ENCODE measurements around the gene TMEM185A.
"Not testable (repeated sequence)": the region's sequence is repeated elsewhere in the genome, so short reads cannot be mapped to it uniquely, and the experiment has no call there.

TMEM185A gene

DNA sequence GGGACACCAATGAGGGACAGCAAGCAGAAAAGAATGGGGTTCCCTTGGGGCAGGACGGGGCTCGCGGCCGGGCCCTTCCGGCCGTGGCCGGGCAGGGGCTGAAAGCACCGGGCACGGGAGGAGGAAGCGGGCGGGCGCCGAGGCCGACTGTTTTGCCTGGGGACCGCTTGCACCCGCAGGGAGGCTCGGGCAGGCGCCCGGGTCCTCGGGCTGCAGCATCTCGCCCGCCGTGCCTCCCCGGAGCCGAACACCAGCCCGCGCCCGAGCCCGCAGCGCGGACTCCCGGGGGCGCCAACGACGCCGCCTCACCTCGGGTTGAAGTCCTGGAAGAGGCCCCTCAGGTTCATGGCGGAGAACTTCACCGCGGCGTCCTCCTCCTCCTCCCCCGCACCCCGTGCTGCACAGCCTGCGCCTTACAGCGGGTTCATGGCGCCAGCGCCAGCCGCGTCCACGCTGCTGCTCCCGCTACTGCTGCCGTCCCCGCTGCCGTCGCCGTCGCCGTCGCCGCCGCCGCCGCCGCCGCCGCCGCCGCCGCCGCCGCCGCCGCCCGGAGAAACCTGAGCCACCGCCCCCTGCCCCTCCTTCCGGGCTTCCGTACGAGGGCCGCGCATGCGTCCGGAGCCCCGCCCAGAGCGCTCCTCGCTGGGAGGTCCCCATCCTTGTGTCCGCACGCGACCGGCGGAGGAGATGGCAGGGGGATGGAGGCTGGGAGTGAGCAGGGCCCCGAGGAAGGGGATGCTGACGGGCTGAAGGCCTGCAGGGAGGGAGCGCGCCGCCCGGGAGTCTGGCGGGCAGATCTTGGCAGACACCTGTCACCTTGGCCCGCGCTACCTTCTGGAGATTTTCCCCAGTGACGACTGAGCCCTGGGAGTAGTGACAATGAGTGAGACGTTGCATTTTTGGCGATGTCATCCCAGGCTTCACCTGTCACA, at the start of gene TMEM185A:
Gene TMEM185A (minus strand): TSS at position 559 of the 932 bp plus-strand sequence. CDS start 212 bp downstream, at position 347.
- DNase-seq = peak; percentile 47

DNA sequence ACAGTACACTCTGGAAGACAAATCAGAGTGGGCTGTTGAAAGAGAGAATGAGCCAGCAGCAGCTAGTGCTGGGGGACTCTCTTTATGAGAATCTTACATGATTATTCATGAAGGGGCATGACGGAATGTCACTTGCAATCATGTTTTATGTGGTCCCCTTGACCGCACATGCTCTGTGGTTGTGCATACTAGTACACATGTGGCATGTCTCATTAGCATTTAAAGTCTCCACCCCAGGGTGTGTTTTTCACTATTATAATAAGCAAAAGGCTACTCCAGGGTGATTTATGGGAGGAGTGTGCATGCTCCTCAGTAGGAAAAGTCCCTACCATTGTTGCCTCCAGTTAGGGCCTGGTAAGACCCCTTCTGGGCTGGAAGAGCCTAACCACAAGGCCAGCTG, 49.6 kb upstream of the TMEM185A start:
- DNase-seq = no peak

DNA sequence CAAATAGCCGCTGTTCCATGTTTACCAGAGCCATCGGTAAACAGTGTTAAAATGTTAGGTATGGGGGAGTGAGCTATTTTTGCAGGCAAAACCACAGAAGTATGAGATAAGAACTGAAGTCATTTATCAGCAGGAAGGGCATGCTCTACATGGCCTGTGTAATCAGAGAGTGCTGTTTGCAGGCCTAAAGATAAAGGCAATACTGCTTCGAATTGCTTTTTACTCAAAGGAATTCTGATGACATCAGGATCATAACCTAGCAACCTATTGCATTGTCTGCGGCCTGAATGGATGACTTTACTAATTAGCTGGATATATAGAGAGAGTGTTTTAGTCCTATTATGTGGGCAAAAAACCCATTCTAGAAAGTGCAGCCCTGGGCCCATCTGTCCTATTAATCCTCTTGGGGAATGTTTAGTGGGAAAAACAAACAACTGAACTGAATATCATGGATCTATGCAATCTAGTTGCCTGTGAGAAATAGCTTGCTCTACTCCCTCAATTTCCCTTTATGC, 47.6 kb upstream of the TMEM185A start:
- not testable (repeated sequence) for DNase-seq

DNA sequence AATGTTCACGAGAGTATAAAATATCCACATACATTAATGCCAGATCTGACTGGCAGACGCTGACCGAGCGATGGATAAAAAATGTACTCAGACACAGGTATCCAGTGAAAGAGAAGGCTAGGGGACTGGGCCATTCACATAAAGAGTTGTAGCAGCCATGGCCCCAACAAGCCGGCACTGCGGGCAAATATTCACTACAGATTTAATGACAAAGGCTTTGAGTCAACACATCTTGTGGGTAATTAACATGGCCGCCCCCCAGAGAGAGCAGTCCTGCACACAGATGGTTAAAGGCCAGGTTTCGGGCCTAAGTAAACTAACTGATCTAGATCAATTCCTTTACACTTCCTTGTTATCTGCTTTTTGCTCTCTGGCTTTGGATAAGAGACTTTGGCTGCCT, 44.0 kb upstream of the TMEM185A start:
- not testable (repeated sequence) for DNase-seq

DNA sequence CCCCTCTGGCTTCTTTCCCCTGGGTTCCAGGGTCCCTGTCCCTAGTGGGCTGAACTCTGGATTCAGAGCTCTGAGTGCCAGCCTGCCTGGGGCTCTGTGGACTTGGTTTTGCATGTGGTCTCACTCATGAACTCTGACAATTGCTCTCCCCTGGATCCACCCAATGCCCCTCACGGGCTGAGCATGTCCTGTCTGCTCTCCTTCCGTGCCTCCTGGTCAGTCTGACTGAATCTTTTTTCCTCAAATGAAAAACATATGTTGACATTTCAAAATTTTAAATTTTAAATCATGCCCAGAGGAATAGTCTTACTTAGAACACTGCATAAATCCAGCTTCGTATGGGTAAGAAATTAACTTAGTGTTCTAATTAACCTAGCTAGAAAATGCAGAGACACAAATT, 43.5 kb upstream of the TMEM185A start:
- not testable (repeated sequence) for DNase-seq

DNA sequence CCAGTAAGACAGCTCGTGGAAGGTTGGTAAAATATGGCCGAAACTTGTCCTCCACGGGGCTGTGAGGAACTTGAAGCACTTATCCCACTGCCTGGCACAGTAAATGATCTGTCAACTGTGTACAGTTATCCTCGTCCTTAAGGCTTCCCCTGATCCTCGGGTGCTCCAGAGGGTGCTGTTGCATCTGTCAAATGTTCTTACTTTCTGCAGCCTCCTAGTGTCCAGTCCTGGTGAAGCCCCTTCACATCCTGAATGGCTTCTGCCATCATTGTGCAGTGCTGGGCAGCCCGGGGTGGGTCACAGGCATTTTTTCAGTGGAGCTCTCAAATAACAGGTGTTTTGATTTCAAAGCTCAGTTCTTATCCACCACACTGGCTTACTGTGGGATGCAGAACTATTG, 29.0 kb upstream of the TMEM185A start:
- not testable (repeated sequence) for DNase-seq

DNA sequence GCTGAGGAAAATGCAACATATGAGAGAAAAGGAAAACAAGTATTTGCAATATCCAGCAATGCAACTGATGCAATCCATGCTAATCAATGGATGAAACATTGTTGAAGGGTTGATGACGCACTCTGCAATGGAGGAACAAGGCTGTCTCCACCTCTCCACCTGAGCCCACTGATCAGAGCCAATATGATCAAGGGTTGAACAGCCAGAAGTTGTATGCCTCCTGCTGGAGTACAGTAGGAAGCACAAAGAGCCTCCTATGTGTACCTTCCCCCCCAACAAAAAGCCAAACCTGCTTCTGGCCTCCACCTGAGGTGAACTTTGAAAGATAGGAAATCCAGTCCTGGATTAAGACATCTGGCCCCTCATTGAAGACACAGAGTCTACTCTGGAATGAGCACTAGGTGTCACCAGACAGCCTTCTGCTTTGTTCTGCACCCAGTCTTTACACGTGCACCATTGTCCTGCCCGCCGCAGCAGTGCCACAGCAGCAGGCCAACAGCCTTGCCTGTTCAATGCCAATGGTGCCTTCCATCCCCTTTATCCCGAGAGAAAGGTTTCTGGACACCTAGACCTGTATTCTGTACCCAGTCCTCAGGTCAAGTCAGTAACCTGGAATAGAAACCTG, 24.8 kb upstream of the TMEM185A start:
- not testable (repeated sequence) for DNase-seq

DNA sequence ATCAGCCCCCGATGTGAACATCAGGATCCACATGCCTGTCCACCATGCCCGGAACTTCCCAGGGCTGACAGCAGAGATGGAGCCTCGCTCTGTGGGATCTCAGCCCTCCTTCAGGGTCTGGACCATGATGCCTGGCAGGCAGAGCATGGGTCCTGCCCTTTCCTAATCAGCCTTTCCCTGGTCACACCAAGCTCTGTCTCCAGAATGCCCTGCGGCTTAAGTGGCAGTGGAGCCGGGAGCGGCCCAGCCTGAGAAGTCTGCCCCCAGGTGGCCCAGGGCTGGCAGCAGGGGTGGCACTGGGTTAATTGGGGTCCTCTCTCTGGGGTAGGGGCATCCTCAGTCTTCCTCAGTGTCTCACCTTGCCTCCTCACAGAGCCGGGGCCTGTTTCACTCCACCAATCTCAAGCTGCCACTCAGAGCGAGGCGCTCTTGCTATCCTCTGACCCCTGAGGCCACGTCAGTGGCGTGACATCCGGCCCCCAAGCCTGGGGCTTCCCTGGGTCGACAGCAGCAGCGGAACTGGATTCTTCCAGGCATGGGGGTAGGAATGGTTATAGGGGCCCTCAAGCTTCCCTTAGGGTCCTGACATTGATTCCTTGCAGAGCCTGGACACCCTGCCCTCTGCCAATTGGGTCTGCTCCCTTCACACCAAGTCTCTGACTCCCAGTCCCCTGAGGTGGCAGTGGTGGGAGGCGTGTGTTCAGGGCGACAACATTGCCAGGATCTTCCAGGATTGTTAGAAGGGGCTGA, 20.8 kb upstream of the TMEM185A start:
- no peak for DNase-seq

DNA sequence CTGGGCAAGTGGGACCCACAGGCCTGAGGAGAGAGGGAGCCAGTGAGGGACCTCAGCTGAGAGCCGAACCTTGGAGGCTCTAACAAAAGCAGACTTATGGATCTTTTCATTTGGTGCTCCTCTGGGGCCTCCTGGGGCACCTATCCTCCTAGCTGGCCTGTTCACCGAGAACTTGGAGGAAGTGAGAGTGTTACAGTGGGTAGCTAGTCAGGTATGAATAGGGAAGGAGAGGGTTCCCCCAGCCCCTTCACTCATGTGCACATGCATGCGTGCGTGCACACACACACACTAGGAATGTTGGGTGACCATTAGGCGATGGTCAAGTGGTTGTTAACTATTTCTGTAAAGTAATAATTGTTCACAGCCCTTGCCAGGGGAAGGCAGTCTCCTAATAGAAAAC, 18.6 kb upstream of the TMEM185A start:
- DNase-seq = no peak

DNA sequence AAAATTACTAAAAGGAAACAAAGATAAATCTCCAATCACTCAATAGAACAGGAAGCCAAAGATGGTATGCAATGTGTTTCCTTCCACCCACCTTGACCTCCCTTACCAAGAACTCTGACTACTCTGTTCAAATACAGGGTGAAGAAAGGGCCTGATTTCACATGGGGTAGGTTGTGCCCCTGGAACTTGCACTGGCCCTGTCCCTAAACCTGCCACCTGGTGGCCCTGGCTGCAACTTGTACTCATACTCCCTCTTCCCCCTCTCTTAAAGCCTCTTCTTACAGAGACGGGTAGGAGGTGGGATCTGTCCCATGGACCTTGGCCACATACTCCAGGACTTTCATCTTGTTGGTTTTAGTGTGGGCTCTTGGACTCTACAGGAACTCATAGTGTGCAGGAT, 17.3 kb upstream of the TMEM185A start:
- DNase-seq = no peak

DNA sequence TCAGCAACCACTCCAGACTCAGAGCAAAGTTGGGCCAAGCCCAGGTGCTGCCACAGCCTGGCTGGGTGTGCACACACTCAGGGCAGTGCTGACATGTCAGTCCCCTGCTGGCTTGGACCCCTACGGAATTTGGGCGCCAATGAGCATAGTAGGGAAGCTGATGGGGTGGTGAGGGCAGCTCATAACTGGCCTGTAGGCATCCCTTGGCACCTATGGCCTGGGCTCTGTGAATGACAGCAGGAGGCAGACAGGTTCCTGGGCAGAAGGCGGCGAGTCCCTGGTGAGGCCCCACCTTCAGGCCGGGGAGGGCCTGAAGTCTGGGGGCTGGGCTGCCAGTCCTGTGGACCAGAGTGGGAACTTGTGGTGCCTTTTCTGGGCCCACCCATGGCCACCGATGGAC, 15.9 kb upstream of the TMEM185A start:
- DNase-seq = no peak

DNA sequence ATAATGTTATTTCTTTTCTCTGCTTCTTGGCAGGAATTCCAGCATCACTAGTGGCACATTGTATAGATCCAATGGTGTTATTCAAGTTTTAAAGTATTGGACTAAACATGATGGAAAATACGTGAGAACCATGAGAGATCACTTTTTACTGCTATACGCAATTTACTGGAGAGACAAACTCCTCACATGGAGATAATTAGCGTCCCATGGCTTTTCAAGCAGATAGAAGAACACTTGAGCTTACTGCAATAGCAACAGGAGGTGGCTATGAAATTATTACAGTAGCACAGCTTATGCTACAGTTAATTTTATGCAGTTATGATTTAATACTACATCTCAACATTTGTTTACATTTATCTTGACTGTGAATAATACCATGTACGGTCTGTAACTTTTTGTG, 11.9 kb upstream of the TMEM185A start:
- DNase-seq = no peak

DNA sequence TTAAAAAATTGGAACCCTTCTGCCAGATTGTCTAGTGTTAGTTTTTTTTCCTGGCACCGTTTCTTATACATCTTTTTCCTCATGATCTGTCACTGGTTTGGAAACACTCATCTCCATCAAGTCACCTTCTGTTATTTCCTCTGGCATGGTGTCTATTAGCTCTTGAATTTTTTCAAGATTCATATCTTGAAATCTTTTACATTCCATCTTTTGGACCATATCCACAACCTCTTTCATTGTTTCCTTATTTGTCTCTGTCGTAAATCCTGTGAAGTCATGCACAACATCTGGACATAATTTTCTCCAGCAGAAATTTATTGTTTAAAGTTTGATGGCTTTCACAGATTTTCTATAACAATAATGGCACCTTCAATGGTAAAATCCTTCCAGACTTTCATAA, 10.2 kb upstream of the TMEM185A start:
- DNase-seq = no peak

DNA sequence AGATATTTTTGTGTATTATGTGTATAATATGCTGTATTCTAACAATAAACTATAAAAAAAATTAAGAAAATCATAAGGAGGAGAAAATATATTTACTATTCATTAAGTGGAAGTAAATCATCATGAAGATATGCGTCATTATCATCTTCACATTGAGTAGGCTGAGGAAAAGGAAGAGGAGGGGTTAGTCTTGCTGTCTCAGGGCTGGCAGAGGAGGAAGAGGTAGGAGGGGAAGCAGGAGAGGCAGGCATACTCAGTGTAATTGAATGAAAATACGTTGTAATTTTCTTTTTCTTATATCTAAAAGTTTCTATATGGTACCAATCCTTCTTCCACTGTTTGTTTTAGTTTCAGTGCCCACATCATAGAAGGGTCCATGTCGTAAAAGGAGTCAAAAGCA, 9.8 kb upstream of the TMEM185A start:
- no peak for DNase-seq

DNA sequence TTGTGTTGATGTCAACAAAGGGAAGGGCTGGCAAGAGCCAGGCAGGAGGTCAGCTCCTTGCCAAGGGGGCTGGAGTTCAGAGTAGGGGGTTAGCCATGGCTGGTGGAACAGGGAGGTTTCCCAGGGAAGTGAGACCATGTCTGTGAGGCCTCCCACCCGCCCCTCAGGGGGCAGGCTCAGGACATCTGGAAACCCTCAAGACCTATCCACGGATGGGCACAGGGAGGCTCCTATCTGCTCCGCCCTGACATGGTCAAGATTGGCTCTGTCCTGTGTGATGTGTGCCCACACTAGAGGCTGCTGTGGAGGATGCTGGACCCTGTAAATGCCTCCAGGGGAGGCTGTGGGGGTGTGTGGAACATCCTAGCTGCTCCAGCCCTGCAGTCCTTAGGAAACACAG, 8.0 kb upstream of the TMEM185A start:
- DNase-seq = no peak

DNA sequence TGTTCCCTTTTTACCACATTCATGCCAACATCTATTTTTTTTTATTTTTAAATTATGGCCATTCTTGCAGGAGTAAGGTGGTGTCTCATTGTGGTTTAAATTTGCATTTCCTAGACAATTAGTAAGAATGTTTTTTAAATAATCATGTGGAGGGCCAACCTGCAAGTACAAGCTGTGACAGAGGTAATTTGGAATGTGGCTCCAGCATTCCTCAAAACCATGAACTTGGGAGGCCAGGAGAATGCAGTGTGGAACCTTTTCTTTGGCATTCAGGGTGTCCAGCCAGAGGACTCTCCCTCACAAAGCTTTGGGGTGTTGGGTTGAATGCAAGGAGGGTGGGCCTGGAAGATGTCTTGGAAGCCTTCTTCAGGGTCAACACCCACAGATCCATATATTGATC, 7.3 kb upstream of the TMEM185A start:
- DNase-seq = no peak

DNA sequence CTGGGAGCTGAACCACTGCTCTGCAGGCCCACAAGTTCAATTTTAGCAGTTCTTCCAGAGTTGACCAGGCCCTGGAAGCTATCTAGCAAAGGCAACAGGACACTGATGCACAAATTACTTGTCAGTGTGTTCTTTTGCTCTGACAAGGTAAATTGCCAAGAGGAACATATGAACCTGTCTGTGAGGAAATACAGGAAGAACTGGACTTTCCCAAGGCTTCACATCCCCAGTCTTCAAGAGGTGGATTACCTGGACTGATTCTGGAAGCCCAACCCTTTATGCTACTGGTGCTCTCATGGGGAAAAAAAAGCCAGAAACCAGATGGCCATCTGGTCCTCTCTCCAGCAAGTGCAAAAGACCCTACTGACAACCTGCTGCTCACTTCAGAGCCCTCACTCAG, 1.9 kb upstream of the TMEM185A start:
- DNase-seq = no peak

DNA sequence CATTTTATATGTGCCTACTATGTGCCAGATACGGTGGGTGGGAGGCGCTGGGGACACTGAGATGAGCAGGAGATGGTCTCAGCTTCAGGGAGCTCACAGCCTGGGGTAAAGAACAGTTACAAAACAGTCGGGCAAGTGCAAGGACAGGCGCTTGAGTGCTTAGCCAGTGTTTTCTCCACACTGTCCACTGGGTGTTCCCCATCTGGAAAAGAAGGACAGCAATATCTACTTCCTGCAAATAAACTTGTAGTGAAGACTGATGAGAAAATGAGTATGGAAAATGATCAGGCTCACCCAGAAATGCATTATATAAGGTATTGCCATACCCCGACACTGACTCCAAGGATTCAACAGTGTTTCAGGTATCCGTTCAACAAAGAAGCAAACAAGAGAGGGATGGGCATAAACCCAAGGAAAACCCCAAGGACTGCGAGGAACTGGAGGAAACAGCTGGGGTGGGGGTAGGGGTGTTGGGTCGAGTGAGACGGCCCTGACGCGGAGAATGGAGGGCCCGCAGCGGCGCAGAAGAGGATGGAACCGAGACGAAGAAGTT, 835 bp downstream of the TMEM185A start:
- no peak for DNase-seq

DNA sequence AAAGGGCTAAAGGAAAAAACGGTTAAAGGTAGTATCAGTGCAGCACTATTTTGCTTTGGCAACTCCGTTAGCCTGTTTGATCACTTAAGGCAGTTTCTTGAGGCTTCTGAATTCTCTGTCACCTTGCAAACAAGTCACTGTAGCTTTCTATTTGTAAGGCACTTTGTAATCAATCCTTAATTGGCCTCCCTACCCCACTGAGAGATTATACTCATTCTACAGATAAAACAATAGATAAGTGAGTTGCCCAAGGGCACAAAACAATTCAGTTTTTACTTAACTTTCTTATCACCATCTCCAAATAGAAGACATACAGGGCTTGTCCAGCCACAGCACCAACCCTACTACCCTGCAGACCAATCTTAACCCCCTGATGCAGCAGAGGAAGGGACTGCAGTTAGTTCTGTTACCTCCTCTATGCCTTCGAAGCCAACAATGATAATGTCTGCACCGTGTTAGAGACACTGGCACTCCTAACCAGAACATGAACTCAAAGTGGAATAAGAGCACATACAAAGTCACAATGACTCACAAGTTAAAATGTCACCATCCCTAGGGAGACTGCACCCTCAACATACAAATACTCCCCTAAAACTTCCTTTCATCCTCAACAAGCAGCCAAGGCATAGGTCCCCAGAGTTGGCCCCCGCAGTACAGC, 1.7 kb downstream of the TMEM185A start:
- DNase-seq = no peak

DNA sequence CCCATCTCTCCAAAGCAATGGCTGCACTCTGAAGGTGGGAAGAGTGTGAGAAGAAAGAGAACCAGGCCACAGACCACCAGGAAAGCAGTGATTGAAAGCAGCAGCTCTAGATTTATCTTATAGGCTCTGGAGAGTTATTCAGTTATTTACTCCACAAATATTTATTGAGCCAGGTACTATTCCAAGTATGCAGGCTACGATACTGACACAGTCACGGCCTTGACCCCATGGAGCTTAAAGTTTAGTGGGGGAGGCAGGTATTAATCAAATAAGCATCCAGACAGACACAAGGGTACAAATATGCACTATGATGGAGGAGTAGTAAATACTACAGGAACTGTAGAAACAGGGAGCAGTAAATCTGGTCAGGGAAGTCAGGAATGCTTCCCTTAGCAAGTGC, 2.8 kb downstream of the TMEM185A start:
- DNase-seq = no peak

DNA sequence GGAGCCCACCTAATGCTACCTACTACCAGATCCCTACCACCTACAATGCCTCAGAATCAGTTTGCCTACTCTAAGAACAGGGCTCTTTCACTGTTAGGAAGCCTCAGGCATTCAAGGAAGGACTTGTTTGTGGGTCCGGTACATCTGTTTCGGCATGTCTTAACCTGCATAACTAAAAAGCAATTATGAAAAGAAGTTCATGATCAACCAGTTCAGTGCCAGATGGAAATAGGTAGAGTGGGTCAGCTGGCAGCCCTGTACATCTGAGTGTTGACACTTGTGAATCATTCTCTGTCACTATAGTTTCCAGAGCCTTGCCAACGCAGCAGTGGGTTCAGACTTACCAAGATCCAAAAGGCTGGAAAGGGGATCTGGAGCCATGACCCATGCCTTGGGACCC, 3.3 kb downstream of the TMEM185A start:
- DNase-seq = no peak

DNA sequence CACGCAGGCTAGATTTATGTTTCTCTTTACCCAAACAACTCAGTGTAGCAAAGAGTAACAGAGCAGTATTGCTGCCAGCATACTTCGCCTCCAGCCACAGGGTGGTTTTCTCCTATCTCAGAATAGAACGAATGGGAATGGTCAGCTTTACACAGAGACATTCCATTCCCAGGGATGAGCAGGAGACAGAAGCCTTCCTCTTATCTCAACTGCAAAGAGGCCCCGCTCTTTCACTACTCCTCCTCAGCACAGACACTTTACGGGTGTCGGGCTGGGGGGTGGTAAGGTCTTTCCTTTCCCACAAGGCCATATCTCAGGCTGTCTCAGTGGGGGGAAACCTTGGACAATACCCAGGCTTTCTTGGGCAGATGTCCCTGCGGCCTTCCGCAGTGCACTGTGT, 4.8 kb downstream of the TMEM185A start:
- not testable (repeated sequence) for DNase-seq

DNA sequence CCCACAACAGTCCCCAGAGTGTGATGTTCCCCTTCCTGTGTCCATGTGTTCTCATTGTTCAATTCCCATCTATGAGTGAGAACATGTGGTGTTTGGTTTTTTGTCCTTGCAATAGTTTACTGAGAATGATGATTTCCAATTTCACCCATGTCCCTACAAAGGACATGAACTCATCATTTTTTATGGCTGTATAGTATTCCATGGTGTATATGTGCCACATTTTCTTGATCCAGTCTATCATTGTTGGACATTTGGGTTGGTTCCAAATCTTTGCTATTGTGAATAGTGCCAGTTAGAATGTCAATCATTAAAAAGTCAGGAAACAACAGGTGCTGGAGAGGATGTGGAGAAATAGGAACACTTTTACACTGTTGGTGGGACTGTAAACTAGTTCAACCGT, 11.9 kb downstream of the TMEM185A start:
- not testable (repeated sequence) for DNase-seq
